ENCODE data around the gene SIGLEC12.
"Not testable (repeated sequence)": the region's sequence is repeated elsewhere in the genome, so short reads cannot be mapped to it uniquely, and the experiment has no call there.

Gene SIGLEC12

GRCh38 chr19:51458051-51458645 is 43.5 kb downstream of the SIGLEC12 start, which contains the start of gene SIGLEC8:
SIGLEC8 (minus strand) TSS chr19:51458454; CDS start chr19:51458387, 67 bp downstream.
- DNase-seq (ENCODE audit: low read depth, low spot score) = no peak

- DNase-seq (ENCODE audit: low read depth, low spot score) = no peak
These were observed 44.1 kb downstream of the SIGLEC12 start for GRCh38 chr19:51457351-51458013.

GRCh38 chr19:51456541-51457290 is 44.9 kb downstream of the SIGLEC12 start:
- DNase-seq (ENCODE audit: low read depth, low spot score) = no peak

GRCh38 chr19:51450730-51451307 is 50.8 kb downstream of the SIGLEC12 start:
- DNase-seq (ENCODE audit: low read depth, low spot score) = no peak

- DNase-seq (ENCODE audit: low read depth, low spot score) = no peak
These were observed 53.1 kb downstream of the SIGLEC12 start for GRCh38 chr19:51448411-51449016.

GRCh38 chr19:51448011-51448410 is 53.6 kb downstream of the SIGLEC12 start:
- no peak for DNase-seq (ENCODE audit: low read depth, low spot score)

- not testable (repeated sequence) for DNase-seq (ENCODE audit: low read depth, low spot score)
These were observed 54.1 kb downstream of the SIGLEC12 start for GRCh38 chr19:51447510-51447909.

GRCh38 chr19:51441410-51442390 is 59.9 kb downstream of the SIGLEC12 start:
- no peak for DNase-seq (ENCODE audit: low read depth, low spot score)
